GM13976 (cell line): Measurements from ENCODE around the gene PLEKHG3.

Source experiments
- DNase-seq: peaks from one replicate; pipeline ENCODE4 v3.0.0; 2012; ENCODE audit warnings: low spot score
- in situ Hi-C: fragments of 300-500 bp; cut with MboI; formaldehyde crosslinking; loops from one replicate; pipeline ENCODE4 v1.12.0; 2022; ENCODE audit warnings: low sequenced_read_pairs, mixed read lengths, inconsistent platforms; ENCODE audit not compliant: unreplicated experiment
- TF ChIP-seq, protein P1 (sequence below): IDR thresholded peaks from 2 replicates; pipeline ENCODE4 v1.5.1; 2012; ENCODE audit warnings: borderline replicate concordance, mild to moderate bottlenecking; ENCODE audit not compliant: insufficient read depth; ENCODE audit errors: extremely low read depth, missing control alignments, control extremely low read depth

PLEKHG3 gene

GRCh38 chr14:64718762-64719161 lies 14.5 kb downstream of the PLEKHG3 start:
- DNase-seq, result no peak
- TF ChIP-seq, protein P1, sequence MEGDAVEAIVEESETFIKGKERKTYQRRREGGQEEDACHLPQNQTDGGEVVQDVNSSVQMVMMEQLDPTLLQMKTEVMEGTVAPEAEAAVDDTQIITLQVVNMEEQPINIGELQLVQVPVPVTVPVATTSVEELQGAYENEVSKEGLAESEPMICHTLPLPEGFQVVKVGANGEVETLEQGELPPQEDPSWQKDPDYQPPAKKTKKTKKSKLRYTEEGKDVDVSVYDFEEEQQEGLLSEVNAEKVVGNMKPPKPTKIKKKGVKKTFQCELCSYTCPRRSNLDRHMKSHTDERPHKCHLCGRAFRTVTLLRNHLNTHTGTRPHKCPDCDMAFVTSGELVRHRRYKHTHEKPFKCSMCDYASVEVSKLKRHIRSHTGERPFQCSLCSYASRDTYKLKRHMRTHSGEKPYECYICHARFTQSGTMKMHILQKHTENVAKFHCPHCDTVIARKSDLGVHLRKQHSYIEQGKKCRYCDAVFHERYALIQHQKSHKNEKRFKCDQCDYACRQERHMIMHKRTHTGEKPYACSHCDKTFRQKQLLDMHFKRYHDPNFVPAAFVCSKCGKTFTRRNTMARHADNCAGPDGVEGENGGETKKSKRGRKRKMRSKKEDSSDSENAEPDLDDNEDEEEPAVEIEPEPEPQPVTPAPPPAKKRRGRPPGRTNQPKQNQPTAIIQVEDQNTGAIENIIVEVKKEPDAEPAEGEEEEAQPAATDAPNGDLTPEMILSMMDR, result no peak
- in situ Hi-C loops, result no loop called here

DNA sequence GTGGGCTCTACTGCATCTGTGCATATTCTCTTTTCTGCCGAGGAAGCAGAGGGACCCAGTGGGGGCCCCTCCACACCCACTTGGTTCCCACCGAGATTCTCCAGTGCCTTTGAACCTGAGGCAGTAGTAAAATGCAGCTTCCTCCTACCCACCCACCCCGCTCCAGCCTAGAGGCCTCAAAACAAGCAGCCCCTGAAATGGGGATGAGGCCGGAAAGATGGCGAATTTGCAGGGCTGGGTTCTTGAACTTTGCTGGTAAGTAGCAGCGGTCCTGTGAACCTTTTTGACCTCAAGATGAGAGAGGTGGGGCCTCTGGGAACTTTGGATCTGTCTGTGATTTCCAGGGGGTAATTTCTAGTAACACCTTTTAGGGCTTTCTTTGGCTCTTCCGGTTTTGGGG lies 15.4 kb downstream of the PLEKHG3 start:
- in situ Hi-C loops, result no loop called here
- TF ChIP-seq, protein P1, result no peak
- DNase-seq, result no peak

DNA sequence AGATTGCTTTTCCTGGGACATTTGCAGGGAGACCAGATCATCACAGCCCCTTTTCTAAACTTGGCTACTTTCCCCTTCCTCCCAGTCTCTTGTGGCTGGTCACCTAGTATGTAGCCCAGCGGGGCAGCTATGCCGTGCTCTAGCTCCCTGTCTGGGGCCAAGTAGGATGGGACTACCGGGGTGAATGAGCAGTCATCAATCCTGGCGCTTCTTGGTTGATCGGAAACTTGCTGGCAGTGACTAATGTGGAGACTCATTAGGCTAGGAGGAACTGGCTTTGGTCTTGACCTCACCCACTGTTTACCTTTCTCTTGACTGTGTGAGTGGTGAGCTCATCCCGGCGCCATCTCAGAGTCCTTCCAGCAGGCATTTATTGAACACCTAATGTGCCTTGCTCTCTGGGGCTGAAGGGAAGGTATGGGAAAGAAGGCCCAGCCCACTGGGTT lies 15.9 kb downstream of the PLEKHG3 start:
- DNase-seq, result no peak

DNA sequence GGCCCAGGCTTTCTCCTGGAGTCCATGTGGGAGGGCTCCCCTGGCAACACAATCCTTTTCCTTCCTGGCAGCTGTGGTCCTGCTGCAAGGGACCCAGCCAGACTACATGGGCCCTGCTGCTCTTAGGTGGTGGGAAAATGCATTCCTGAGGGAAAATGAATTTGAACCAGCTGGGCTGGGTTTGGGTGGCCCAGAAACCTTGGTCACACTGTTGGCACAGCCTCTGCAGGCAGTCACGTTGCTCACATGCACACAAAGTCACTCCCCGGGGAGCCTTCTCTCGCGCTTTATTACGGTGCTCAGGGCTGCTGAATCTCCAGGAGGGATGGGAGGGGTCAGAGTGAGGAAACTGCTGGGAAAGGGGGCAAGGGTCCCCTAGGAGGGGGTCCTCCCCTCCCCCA lies 17.2 kb downstream of the PLEKHG3 start:
- TF ChIP-seq, protein P1, result no peak
- in situ Hi-C loops, result no loop called here
- no peak for DNase-seq

More for the DNA sequence above, 15.9 kb downstream of the PLEKHG3 start:
- TF ChIP-seq, protein P1, result no peak
- in situ Hi-C loops, result no loop called here

DNA sequence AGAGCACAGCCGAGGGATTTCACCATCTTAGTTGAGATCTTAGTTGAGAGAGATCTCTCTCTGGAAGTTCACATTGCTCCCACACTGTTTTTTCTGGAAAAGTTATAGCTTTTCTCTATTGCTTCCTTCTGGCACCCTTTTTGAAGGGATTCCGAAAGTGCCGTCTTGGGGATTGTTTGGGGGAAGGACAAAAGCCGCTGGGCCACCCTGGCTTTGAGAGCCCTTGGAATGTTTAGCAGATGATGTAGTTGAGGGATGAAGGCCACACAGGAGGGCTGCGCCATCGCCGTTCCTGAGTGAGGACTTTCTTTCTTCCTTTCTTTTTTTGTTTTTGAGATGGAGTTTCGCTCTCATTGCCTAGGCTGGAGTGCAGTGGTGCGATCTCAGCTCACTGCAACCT lies 17.7 kb downstream of the PLEKHG3 start:
- in situ Hi-C loops, result no loop called here
- TF ChIP-seq, protein P1, result no peak
- DNase-seq, result no peak

- no peak for DNase-seq
- TF ChIP-seq, protein P1, result no peak
- in situ Hi-C loops, result no loop called here
Observed at GRCh38 chr14:64722842-64723447, 18.7 kb downstream of the PLEKHG3 start.
